Activated CD8-positive, alpha-beta memory T cell treated with anti-CD3 and anti-CD28 coated beads, Interleukin-2, amount 50 U/mL, for 1 hour (primary cell): ENCODE measurements around the gene PRKAG2.
"Not testable (repeated sequence)": the region's sequence is repeated elsewhere in the genome, so short reads cannot be mapped to it uniquely, and the experiment has no call there.

ENCODE experiments used
- DNase-seq: peaks from one replicate; pipeline ENCODE4 v3.0.0-alpha.2; 2020; ENCODE audit errors: extremely low read depth

PRKAG2 gene

GRCh38 chr7:151802469-151802846, 74.5 kb downstream of the PRKAG2 start:
- DNase-seq: no peak

GRCh38 chr7:151801782-151802468, 75.0 kb downstream of the PRKAG2 start:
- DNase-seq: no peak

- DNase-seq: no peak
These were observed 75.6 kb downstream of the PRKAG2 start for GRCh38 chr7:151801291-151801690.

GRCh38 chr7:151800861-151801260, 76.1 kb downstream of the PRKAG2 start:
- DNase-seq: no peak

- DNase-seq: no peak
These were observed 76.5 kb downstream of the PRKAG2 start for GRCh38 chr7:151800391-151800790.

- no peak for DNase-seq
These were observed 77.4 kb downstream of the PRKAG2 start for GRCh38 chr7:151799506-151799905.

GRCh38 chr7:151798851-151799448, 78.0 kb downstream of the PRKAG2 start:
- no peak for DNase-seq

GRCh38 chr7:151797667-151798307, 79.1 kb downstream of the PRKAG2 start:
- not testable (repeated sequence) for DNase-seq

GRCh38 chr7:151796871-151797537, 79.9 kb downstream of the PRKAG2 start:
- no peak for DNase-seq

GRCh38 chr7:151796091-151796870, 80.6 kb downstream of the PRKAG2 start:
- DNase-seq: no peak

- no peak for DNase-seq
These were observed 81.6 kb downstream of the PRKAG2 start for GRCh38 chr7:151795168-151795811.

GRCh38 chr7:151794508-151795167, 82.3 kb downstream of the PRKAG2 start:
- no peak for DNase-seq

- no peak for DNase-seq
These were observed 82.9 kb downstream of the PRKAG2 start for GRCh38 chr7:151793991-151794507.

GRCh38 chr7:151793531-151793951, 83.4 kb downstream of the PRKAG2 start:
- no peak for DNase-seq

GRCh38 chr7:151792636-151793035, 84.3 kb downstream of the PRKAG2 start:
- no peak for DNase-seq

GRCh38 chr7:151792086-151792485, 84.8 kb downstream of the PRKAG2 start:
- no peak for DNase-seq

- DNase-seq: no peak
These were observed 85.9 kb downstream of the PRKAG2 start for GRCh38 chr7:151790830-151791620.

- no peak for DNase-seq
These were observed 86.7 kb downstream of the PRKAG2 start for GRCh38 chr7:151790095-151790829.

- no peak for DNase-seq
These were observed 87.5 kb downstream of the PRKAG2 start for GRCh38 chr7:151789380-151789947.
